GM12878 (cell line): ENCODE measurements around the gene CDC25A. TPM values are rescaled to one million over a fixed set of nuclear protein-coding genes. Genes with fewer than 3 reads are reported as not detected.

Experiments
- ATF7 ChIP-seq: fragments of 450-650 bp; IDR thresholded peaks from 2 replicates; pipeline ENCODE4 v1.6.1; 2016; ENCODE audit warnings: low read depth, mild to moderate bottlenecking
- BCL11A ChIP-seq: IDR thresholded peaks from 2 replicates; pipeline ENCODE4 v1.6.1; 2011; ENCODE audit warnings: low read depth, low read length
- BHLHE40 ChIP-seq, 2 experiments: fragments of 450-650 bp in 1 of 2; IDR thresholded peaks; 2 replicates each; pipeline ENCODE4 v1.6.1; 2011 to 2017; ENCODE audit warnings: low read depth in 2 of 2, borderline replicate concordance in 1 of 2, improper control_type of control experiment in 1 of 2, low read length in 1 of 2, mild to moderate bottlenecking in 1 of 2
- CBX3 ChIP-seq: fragments of 200-600 bp; sonication (generic); IDR thresholded peaks from 2 replicates; pipeline ENCODE4 v1.6.1; 2016; ENCODE audit warnings: low read depth, borderline replicate concordance
- CEBPB ChIP-seq, 2 experiments: fragments of 150-350 bp in 1 of 2; IDR thresholded peaks; 2 replicates each; pipeline ENCODE4 v1.6.1; 2012 to 2014; ENCODE audit warnings: low read depth in 2 of 2, low read length in 2 of 2, borderline replicate concordance in 1 of 2, inconsistent platforms in 1 of 2
- CREM ChIP-seq: IDR thresholded peaks from 2 replicates; pipeline ENCODE4 v1.6.1; 2014; ENCODE audit warnings: antibody characterized with exemption, low read depth
- EED ChIP-seq: sonication (generic); IDR thresholded peaks from 2 replicates; pipeline ENCODE4 v1.6.1; 2016; ENCODE audit warnings: antibody characterized with exemption, low read depth
- FOS ChIP-seq: IDR thresholded peaks from 3 replicates; pipeline ENCODE4 v1.6.1; 2011; ENCODE audit warnings: borderline replicate concordance; ENCODE audit not compliant: insufficient read length; ENCODE audit errors: extremely low read depth
- FOXM1 ChIP-seq: IDR thresholded peaks from 2 replicates; pipeline ENCODE4 v1.6.1; 2012; ENCODE audit warnings: low read depth, mild to moderate bottlenecking, inconsistent platforms, low read length, moderate library complexity
- JUND ChIP-seq: IDR thresholded peaks from 2 replicates; pipeline ENCODE4 v1.6.1; 2012; ENCODE audit warnings: low read depth, mild to moderate bottlenecking, low read length, improper control_type of control experiment, moderate library complexity
- NFIC ChIP-seq: IDR thresholded peaks from 2 replicates; pipeline ENCODE4 v1.6.1; 2012; ENCODE audit warnings: low read depth, mild to moderate bottlenecking, inconsistent platforms, low read length, moderate library complexity
- NR2C1 ChIP-seq: fragments of 450-650 bp; IDR thresholded peaks from 2 replicates; pipeline ENCODE4 v1.6.1; 2017; ENCODE audit warnings: antibody characterized with exemption, mild to moderate bottlenecking, moderate library complexity
- NR2F1 ChIP-seq: fragments of 450-650 bp; conservative IDR thresholded peaks from 2 replicates; pipeline ENCODE4 v1.6.1; 2017; ENCODE audit warnings: mild to moderate bottlenecking
- PAX5 ChIP-seq: IDR thresholded peaks from 2 replicates; pipeline ENCODE4 v1.6.1; 2011; ENCODE audit warnings: low read depth, low read length, borderline replicate concordance
- POLR2AphosphoS5 ChIP-seq: IDR thresholded peaks from 2 replicates; pipeline ENCODE4 v1.6.1; 2011; ENCODE audit warnings: mild to moderate bottlenecking, low read length, inconsistent platforms
- RAD21 ChIP-seq: IDR thresholded peaks from 2 replicates; pipeline ENCODE4 v1.6.1; 2011; ENCODE audit warnings: mild to moderate bottlenecking, low read depth, low read length, moderate library complexity; ENCODE audit not compliant: insufficient read depth
- SMAD5 ChIP-seq: IDR thresholded peaks from 2 replicates; pipeline ENCODE4 v1.6.1; 2016; ENCODE audit warnings: antibody characterized with exemption, low read depth
- SREBF1 ChIP-seq: IDR thresholded peaks from 2 replicates; pipeline ENCODE4 v1.6.1; 2012; ENCODE audit warnings: mild to moderate bottlenecking, low read length
- SREBF2 ChIP-seq: IDR thresholded peaks from 2 replicates; pipeline ENCODE4 v1.6.1; 2012; ENCODE audit warnings: mild to moderate bottlenecking, low read length
- TCF3 ChIP-seq: IDR thresholded peaks from 2 replicates; pipeline ENCODE4 v1.6.1; 2012; ENCODE audit warnings: low read depth, mild to moderate bottlenecking, low read length, borderline replicate concordance; ENCODE audit not compliant: insufficient read depth
- TCF7 ChIP-seq: IDR thresholded peaks from 2 replicates; pipeline ENCODE4 v1.6.1; 2014; ENCODE audit warnings: antibody characterized with exemption, borderline replicate concordance
- ZNF207 ChIP-seq: fragments of 450-650 bp; IDR thresholded peaks from 2 replicates; pipeline ENCODE4 v1.6.1; 2014; ENCODE audit warnings: antibody characterized with exemption, mild to moderate bottlenecking, borderline replicate concordance
- ZNF217 ChIP-seq: fragments of 450-650 bp; IDR thresholded peaks from 2 replicates; pipeline ENCODE4 v1.6.1; 2017; ENCODE audit warnings: antibody characterized with exemption, mild to moderate bottlenecking
- polyA plus RNA-seq, 11 experiments: library from polyadenylated mRNA; depleted of rRNA in 4 of 11; unstranded in 6 of 11; stranded (reverse) in 5 of 11; fragments of >200 nt; fragmentation: Nextera tagmentation in 4 of 11; fragmentation: Illumina TruSeq in 1 of 11; extraction: Ambion mirVana in 4 of 11; extraction: Trizol in 1 of 11; gene quantifications; 1 replicate in 1 of 11; 2 replicates in 10 of 11; pipeline versions ENCODE4 v1.2.1 to v1.2.3, GENCODE V29; 2011 to 2016; ENCODE audit warnings: inconsistent platforms in 2 of 11, missing spikeins in 2 of 11, low read depth in 1 of 11
- total RNA-seq, 4 experiments: library from RNA; depleted of rRNA in 3 of 4; stranded (reverse); fragments of >200 nt in 3 of 4; fragmentation: Illumina TruSeq in 1 of 4; extraction: Trizol in 1 of 4; gene quantifications; 2 replicates each; pipeline versions ENCODE4 v1.2.1 to v1.2.3, GENCODE V29; 2013 to 2021
- TF ChIP-seq, protein P1 (sequence below): IDR thresholded peaks from 2 replicates; pipeline ENCODE4 v1.6.1; 2011; ENCODE audit warnings: low read depth, mild to moderate bottlenecking, low read length, moderate library complexity, borderline replicate concordance; ENCODE audit errors: extremely low read depth
- TF ChIP-seq, protein P2 (sequence below): fragments of 450-650 bp; IDR thresholded peaks from 2 replicates; pipeline ENCODE4 v1.6.1; 2017; ENCODE audit warnings: mild to moderate bottlenecking, low read depth, inconsistent platforms; ENCODE audit not compliant: poor library complexity, severe bottlenecking
- TF ChIP-seq, protein P3 (sequence below): fragments of 450-650 bp; IDR thresholded peaks from 2 replicates; pipeline ENCODE4 v1.6.1; 2014; ENCODE audit warnings: mild to moderate bottlenecking

The CDC25A gene
- total and polyA plus RNA-seq, 10 of the 15 experiments (the other 5 are each of a cell fraction or from before 2014, with no cell fraction given), result 2.9 to 36.6 (median 26.9) TPM

GRCh38 chr3:48222616-48223513, 34.6 kb upstream of the CDC25A start, which contains the start of gene CAMP (continued):
- TF ChIP-seq ZNF217 (no peak), EED (peak; percentile 49), FOS (no peak), SREBF2 (no peak), SREBF1 (no peak), TCF7 (no peak), CBX3 (no peak), SMAD5 (no peak), NFIC (peak; percentile 51; the same call in 1 of the 2 replicates), PAX5 (peak; percentile 59; the same call in 1 of the 2 replicates), JUND (no peak), BCL11A (no peak), ZNF207 (no peak), NR2F1 (no peak; the same call in none of the 2 replicates), NR2C1 (no peak), TCF3 (0 out of 2 replicates have a peak, but pooled peaks have one; percentile 40), BHLHE40 (IDR thresholded peaks at IDR 0.05; ENCODE audit: borderline replicate concordance in 1 of 2, low read depth in 2 of 2, low read length in 1 of 2) (peak in 1 of 2 experiments; percentile 40; a peak in 1 of 4 replicates), RAD21 (no peak), CREM (peak; percentile 10; the same call in 1 of the 2 replicates), ATF7 (peak; percentile 60), FOXM1 (peak; percentile 65), CEBPB (IDR thresholded peaks at IDR 0.05; ENCODE audit: borderline replicate concordance in 1 of 2, low read depth in 2 of 2, low read length in 2 of 2) (no peak), POLR2AphosphoS5 (no peak)
- TF ChIP-seq, protein P1, sequence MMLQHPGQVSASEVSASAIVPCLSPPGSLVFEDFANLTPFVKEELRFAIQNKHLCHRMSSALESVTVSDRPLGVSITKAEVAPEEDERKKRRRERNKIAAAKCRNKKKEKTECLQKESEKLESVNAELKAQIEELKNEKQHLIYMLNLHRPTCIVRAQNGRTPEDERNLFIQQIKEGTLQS, result no peak
- TF ChIP-seq, protein P2, sequence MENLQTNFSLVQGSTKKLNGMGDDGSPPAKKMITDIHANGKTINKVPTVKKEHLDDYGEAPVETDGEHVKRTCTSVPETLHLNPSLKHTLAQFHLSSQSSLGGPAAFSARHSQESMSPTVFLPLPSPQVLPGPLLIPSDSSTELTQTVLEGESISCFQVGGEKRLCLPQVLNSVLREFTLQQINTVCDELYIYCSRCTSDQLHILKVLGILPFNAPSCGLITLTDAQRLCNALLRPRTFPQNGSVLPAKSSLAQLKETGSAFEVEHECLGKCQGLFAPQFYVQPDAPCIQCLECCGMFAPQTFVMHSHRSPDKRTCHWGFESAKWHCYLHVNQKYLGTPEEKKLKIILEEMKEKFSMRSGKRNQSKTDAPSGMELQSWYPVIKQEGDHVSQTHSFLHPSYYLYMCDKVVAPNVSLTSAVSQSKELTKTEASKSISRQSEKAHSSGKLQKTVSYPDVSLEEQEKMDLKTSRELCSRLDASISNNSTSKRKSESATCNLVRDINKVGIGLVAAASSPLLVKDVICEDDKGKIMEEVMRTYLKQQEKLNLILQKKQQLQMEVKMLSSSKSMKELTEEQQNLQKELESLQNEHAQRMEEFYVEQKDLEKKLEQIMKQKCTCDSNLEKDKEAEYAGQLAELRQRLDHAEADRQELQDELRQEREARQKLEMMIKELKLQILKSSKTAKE, result peak; percentile 35
- TF ChIP-seq, protein P3, sequence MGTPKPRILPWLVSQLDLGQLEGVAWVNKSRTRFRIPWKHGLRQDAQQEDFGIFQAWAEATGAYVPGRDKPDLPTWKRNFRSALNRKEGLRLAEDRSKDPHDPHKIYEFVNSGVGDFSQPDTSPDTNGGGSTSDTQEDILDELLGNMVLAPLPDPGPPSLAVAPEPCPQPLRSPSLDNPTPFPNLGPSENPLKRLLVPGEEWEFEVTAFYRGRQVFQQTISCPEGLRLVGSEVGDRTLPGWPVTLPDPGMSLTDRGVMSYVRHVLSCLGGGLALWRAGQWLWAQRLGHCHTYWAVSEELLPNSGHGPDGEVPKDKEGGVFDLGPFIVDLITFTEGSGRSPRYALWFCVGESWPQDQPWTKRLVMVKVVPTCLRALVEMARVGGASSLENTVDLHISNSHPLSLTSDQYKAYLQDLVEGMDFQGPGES, result no peak
